HG03521 (cell line): Measurements from ENCODE around the gene NEUROD2.
"Not testable (repeated sequence)": the region's sequence is repeated elsewhere in the genome, so short reads cannot be mapped to it uniquely, and the experiment has no call there.

Experiments
- ATAC-seq: cut with Tn5 transposase; IDR thresholded peaks from one replicate; pipeline ENCODE4 v1.9.1; 2021; ENCODE audit warnings: mild to moderate bottlenecking, moderate library complexity; ENCODE audit not compliant: unreplicated experiment

The NEUROD2 gene

GRCh38 chr17:39603304-39604016, 4.3 kb downstream of the NEUROD2 start:
- ATAC-seq, result no peak

GRCh38 chr17:39602533-39603303, 5.0 kb downstream of the NEUROD2 start:
- no peak for ATAC-seq

- no peak for ATAC-seq
Measured at GRCh38 chr17:39601758-39602532, 5.8 kb downstream of the NEUROD2 start.

GRCh38 chr17:39600997-39601597, 6.6 kb downstream of the NEUROD2 start:
- ATAC-seq, result no peak

- ATAC-seq, result no peak
Measured at GRCh38 chr17:39600288-39600996, 7.3 kb downstream of the NEUROD2 start.

GRCh38 chr17:39599665-39600231, 8.0 kb downstream of the NEUROD2 start:
- ATAC-seq, result no peak

DNA sequence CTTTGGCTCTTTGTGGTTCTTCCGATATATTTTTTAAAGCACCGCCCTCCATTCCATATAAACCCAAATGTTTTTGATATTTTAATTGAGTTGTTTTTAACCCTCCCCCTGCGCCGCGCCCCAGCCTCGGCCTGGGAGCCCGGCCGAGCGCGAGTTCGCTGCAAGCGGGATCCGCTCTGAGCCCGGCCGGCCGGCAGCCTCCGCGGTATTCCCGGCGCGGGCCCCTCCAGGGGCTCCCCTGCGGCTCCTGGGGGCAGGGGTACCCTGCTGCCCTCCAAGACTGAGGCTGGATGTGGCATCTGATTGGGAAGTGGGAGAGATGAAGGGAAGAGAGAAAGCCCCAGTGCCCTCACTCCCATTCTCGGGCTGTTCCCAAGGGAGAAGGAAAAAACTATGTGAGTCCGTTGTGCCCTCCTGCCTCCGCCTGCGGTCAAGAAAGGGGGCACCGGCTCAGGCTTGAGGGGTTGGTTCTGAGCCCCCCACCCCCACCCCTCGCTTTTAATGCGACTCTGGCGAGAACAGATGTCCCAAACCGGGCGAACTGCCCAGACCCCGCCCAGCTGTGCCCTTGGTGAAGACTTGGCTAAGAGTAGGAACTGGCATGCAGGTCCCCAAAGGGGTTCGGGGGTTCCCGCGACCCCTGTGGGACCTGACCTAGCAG, 8.6 kb downstream of the NEUROD2 start:
- ATAC-seq, result no peak

DNA sequence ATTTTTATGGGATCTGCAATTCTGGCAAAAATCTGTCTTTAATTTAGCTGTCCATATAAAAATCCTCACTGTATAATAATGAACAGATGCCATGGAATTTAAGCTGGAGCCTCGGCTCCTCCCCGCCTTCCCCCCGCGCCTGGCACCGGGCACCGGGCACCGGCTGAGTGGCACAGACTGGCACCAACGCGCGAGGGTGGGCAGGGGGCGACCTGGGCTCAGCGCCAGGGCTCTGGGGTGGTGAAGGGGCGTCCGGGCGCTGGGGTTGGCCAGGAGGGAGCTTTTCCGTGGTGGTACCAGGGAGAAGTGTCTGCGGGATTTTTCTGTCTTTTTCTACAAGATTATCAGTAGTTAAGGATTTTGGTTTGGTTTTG, 9.1 kb downstream of the NEUROD2 start:
- ATAC-seq, result no peak

DNA sequence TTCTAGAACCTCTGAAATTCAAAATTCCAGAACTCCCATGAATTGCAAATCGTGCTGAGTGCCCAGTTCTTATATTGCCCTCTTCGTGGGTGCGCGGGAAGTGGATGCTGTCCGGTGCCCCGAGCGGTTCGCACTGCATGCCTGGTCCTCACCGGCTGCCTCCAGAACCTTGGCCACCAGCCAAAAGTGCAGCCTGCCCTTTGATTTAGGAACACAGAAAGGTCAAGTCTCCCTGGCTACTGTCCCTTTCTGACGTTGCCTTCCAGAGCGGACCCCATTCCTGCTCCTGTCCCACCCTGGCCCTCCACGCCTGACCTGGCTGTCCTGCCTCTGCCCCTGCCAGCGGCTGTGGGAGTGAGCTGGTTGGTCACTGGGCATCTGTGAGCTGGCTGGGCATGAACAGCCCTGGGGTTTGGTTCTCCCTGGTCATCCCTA, 9.7 kb downstream of the NEUROD2 start:
- ATAC-seq, result no peak

DNA sequence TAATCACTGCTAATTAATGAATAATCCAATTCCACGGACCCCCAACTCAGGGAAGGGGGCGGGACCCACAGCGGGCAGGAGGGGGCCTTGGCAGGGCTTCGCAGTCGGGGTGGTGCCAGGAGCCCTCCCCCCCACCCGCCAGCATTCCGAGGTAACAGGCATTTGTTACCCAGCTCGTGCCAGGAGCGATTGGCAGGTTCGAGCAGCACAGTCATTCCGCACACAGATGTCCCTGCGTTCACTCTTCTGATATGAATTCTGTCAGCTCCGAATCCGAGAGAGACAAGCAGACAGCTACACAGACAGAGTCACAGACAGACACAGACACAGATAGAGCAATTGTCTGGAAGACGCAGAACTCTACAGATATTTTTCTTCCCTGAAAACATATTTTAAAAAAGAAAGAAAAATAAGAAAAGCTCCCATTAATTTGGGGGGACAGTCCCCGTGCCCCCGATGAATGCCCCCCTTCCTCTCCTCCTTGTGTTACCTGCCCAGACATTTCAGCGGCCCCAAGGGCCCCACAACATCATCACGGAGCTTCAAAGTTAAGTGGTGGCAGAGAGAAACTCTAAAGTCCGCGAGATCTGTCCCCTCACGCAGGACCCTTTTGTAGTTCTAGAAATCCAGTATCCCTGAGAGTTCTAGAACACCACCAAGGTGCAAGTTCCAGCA, 10.2 kb downstream of the NEUROD2 start:
- ATAC-seq, result no peak

DNA sequence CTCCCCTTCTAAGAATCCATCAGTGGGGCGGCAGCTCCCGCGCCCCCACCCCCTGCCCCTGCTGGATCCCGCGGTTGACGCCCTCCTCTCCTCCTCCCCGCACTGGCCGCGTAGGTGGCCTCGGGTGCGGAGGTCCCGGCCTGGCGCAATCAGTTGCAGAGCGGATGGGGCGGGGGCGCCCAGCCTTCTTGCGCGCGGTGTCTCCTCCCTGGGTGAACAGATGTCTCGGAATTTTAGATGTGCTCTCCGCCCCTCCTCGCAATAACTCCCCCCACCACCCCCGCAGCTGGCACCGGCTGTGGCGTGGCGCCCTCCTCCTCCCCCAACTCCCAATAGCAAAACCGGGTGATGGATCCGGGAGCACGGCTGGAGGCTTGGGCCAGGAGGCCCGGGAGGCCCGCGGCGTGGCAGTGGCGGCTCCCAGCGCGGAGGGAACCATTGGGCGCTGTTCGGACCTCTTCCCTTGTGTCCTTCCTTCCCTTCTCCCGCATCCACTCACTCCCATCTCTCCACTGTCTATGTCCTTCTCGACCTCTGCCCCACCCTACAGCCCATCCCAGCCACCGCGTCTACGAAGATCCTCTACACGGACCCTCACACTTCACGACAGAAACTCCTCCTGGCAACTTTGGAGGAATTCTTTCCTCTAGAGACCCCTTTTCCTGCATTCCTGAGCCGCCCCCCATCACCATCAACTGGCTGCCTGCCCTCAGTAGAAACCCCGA, 11.0 kb downstream of the NEUROD2 start:
- no peak for ATAC-seq

GRCh38 chr17:39595928-39596510, 11.7 kb downstream of the NEUROD2 start:
- no peak for ATAC-seq

DNA sequence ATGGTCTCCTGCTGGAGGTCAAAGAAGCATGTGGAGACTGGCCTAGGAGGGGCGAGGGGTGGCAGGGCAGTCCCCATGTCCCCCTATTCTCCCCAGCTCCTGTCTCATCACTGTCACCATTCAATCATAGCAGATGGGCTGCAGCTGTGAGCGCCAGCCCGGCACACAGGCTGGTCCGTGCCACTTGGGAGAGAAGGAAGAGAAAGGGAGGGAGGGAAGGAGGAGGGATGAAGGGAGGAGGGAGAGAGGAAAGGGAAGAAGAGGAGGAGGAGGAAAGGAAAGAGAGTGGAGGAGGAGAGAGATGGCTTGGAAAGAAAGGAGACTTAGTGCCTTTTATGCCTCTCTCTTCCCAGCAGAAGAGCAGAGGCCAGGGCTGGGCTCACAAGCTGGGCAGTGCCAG, 12.4 kb downstream of the NEUROD2 start:
- no peak for ATAC-seq

DNA sequence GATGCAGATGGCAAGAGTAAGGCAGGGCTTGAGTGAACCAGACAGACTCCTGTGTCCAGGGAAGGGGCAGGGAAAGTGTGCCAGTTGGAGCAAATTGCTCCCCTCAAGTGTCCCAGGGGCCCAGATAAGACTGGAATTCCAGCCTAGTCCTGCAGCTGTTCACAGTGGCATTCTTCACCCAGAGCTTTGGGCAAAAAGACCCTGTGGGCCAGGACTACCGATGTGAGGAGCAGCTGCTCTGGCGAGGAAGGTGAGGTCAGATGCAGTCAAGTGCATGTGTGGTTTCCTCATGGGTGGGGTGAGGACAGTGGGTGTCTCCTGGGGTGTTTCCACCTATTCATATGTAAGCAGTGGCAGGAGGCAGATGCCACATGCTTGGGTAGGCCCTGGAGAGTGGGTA, 14.3 kb downstream of the NEUROD2 start:
- ATAC-seq, result no peak

DNA sequence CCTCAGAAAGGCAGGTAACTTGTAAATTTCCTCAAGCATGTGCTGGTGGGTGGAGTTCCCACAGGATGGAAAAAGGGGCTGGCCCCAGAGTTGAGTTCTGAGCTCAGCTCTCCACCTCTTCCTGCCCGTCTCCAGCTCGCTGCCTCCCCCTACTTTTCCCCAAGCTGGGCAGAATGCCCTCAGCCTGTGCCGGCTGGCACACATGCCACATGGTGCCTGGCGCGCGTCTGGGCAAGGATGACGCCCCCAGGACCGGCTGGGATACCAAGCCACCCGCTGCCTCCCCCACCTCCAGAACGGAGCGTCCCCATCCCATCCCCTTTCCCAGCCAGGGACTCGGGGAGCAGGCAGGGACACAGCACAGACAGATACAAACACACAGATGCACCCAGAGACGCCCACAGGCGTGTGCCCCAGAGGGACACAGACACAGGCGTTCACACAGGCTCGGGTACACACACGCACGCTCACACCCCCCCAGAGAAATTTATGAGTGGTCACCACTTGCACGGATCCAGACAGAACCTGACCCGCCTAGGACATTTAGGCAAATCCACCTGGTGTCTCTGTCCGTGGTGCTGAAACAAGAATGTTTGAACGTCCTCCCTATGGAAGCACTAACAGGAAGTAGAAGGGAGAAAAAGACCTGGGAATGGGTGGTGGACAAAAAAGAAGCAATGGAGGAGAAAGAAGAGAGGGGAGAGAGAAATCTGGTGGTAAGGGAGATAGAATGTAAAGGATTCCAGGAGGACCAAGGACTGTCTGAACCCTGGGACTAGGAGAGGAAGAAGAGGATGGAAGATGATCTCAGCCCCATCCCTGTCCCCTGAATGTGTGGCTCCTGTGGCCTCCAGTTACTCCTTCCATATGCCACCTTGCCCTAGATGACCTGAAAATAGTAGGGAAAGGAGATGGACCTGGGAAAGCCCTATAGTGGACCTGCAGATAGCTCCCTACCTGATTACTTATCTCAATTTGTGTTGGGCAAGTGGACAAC, 15.5 kb downstream of the NEUROD2 start:
- no peak for ATAC-seq

DNA sequence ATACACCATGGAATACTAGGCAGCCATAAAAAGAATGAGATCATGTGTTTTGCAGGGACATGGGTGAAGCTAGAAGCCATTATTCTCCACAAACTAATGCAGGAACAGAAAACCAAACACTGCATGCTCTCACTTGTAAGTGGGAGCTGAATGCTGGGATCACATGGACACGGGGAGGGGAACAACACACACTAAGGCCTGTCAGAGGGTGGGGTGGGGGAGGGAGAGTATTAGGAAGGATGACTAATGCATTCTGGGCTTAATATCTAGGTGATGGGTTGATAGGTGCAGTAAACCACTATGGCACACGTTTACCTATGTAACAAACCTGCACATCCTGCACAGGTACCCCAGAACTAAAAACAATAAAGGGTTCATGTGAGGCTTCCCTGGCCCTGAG, 17.5 kb downstream of the NEUROD2 start:
- not testable (repeated sequence) for ATAC-seq

DNA sequence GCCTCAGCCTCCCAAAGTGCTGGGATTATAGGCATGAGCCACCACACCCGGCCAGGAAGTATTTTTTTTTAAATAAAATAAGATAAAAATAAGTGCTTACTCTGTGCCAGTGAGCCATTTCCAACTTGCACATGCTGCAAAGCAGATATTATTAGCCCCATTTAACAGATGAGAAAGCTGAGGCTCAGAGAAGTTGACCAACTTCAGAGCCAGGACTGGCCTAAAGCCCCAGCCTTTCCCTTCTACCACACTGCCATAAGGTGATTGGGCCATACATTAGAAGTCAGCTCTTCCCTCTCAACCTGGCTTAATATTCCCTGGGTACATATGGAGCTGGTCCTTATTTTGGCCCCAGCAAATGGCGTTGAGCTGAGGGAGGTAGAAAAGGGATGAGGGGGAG, 25.1 kb downstream of the NEUROD2 start:
- ATAC-seq, result no peak
